Stimulated activated CD4-positive, alpha-beta T cell treated with anti-CD3 and anti-CD28 coated beads, Interleukin-12 subunit alpha, Interleukin-12 subunit beta, amount 100 ng/mL, for 4 hours (primary cell): ENCODE measurements around the gene TYK2.
A peak's percentile ranks its signal among the peaks of the same experiment; 100 is the strongest.
"Not testable (repeated sequence)": the region's sequence is repeated elsewhere in the genome, so short reads cannot be mapped to it uniquely, and the experiment has no call there.

ENCODE experiments used
- DNase-seq: peaks from one replicate; pipeline ENCODE4 v3.0.0-alpha.2; 2020

TYK2 gene

DNA sequence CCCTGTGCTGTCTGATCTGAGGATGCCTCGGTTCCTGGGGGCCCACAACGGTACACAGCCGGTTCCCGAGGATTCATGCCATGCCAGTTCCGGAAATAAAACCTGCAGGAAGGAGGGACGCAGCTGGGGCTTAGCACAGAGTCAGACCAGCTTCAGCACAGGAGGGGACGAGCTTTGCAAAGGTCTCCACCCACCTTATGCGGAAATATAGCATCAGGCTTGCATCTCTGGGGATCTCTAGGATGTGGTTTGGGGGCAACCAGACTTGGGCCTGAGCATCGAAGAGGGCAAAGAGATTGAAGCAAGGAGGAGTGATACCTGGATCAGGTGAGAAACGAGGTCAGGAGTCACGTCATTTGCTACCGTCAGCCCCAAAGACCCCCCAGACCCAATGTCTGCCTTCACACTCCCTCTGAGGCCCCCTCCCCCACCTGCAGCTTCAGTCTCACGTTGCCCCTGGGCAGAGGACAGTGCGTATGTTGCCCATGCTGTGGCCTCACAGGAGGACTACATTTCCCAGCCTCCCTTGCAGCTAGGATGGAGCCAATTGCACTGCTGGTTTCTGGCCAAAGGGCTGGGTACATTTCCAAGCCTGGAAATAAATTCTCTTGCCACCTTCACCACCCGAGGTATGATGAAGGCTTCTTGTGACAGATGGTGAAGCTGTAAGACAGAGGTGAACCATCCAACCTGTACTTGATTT is 12.1 kb downstream of the TYK2 start:
- no peak for DNase-seq

- DNase-seq: not testable (repeated sequence)
Measured at GRCh38 chr19:10366950-10367512, 13.3 kb downstream of the TYK2 start.

DNA sequence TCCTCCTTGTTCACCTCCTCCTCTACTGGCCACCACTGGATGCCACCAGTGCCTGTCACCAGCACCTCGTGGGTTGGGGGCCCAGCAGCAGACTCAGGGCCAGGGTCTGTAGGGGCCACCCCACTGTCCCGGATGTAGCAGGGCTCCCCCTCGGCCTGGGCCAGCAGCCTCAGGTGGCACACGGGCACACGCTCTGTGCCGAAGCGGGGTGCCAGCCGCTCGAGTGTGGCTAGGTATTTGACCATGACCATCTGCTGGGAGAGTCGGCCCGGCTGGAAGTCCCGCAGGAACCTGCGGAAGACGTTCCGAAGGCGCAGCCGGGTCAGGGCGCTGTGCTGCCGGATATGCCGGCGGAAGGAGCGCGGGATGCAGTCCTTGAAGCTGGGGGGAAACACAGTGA is 14.9 kb downstream of the TYK2 start:
- no peak for DNase-seq

- DNase-seq: no peak
Measured at GRCh38 chr19:10364644-10365043, 15.7 kb downstream of the TYK2 start.

GRCh38 chr19:10363789-10364281 is 16.5 kb downstream of the TYK2 start:
- DNase-seq: no peak

GRCh38 chr19:10362259-10362658 is 18.1 kb downstream of the TYK2 start:
- no peak for DNase-seq

GRCh38 chr19:10361569-10362011 is 18.8 kb downstream of the TYK2 start:
- no peak for DNase-seq

GRCh38 chr19:10356431-10356830 is 23.9 kb downstream of the TYK2 start:
- no peak for DNase-seq

DNA sequence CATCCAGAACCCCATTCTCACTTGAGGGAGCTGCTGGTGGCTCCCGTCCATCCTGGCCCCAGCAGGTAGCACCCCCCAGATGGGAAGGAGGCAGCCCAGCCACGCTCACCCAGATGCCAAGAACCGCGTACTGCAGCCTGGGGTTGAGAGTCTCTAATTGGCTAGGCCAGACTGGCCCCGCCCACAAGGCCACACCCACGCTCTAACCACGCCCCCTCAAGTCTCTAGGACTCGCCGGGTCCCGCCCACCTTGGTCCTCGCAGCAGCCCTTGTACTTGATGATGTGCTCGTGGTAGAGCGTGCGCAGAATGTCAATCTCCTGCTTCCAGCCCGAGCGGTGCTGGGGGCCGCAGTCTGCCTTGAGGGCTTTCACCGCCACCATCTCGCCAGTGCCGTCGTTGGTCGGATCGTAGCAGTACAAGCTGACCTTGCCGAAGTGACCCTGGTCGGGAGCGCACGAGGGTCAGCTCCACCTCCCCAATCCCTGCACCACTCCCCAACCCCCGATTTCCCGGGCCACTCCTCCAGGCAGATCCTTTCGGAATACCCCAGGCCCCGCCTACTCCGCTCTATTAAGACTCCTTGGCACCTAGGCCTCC is 26.5 kb downstream of the TYK2 start:
- peak; percentile 35 for DNase-seq

DNA sequence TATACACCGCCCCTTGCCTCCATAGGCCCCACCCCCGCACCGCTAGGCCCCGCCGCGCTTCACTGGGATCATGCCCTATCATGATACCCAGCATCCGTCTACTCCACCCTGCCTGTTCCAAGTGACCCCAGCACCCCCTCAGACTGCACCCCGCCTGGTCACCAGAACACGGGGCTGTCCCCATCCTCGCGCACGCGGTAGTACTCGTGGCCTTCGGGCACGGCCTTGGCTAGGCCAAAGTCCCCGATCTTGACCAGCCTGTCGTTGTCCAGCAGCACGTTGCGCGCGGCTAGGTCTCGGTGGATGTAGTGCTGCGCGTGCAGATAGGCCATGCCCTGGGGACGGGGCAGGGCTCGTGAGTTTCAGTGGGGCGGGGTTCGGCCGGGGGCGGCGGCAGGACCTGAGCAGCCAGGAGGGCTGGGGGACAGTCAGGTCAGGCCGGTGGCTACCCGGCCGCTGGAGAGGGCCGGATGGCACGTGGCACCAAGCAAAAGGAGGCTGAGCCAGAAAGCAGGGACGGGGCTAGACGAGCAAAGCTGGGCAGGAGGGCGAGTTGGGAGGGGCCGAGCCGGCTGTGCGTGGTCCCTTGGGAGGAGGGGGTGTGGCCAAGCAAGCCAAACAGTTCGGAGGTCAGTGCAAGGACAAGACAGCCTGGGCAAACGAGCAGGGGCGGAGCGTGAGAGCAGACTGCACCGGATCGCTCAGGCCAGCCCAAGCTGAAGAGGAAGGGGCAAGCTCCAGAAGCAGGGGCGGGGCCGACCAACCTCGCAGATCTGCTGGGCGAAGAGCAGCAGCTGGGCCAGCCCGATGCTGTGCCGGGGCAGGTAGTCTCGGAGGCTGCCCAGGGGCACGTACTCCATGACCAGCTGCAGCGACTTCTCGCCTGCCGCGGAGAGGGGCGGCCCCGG is 27.4 kb downstream of the TYK2 start:
- no peak for DNase-seq

GRCh38 chr19:10346509-10346908 is 33.9 kb downstream of the TYK2 start:
- no peak for DNase-seq

- DNase-seq: no peak
Measured at GRCh38 chr19:10344780-10345179, 35.6 kb downstream of the TYK2 start.

DNA sequence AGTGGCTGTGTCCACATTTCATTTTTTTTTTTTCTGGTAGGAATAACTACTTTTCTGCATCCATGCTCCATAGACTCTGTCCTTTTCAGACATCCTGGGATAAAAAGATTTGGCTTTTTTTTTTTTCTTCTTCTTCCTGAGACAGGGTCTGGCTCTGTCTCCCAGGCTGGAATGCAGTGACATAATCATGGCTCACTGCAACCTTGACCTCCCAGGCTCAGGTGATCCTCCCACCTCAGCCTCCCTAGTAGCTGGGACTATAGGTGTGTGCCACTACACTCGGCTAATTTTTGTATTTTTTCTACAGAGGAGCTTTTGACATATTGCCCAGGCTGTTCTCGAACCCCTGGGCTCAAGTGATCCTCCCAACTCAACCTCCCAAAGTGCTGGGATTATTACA is 36.9 kb downstream of the TYK2 start:
- DNase-seq: no peak

- no peak for DNase-seq
Measured at GRCh38 chr19:10339977-10340376, 40.4 kb downstream of the TYK2 start.

DNA sequence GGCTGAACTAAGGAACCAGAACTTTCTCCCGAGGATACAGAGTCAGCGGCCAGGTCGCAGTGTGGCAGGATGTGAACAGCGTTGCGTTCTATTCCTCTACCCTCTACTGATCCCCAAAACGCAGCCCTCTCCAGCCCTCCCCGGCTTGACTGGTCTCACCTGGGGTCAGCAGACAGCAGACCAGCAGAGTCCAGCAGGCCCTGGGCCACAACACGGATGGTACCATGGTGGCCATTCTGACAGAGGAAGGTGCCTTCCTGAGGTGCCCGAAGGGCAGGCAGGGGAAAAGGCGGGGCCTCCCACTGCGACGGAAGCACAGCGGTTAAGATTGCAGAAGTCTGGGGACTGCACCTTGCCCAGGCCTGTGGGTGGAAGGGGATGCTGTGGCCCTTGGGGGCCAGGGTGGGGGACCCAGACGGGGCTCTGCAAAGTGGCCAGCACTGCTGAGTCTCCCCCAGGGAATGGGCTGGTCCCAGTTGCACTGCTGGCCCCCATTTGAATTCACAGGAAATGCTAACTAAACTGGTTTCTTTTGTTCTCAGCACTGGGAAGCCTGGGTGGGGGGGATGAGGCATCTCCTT is 40.9 kb downstream of the TYK2 start, which contains the start of gene ICAM3:
TSS of gene ICAM3 (minus strand) at position 245 of the 581 bp plus-strand sequence. CDS start at position 235, 10 bp downstream.
- DNase-seq: peak; percentile 63

DNA sequence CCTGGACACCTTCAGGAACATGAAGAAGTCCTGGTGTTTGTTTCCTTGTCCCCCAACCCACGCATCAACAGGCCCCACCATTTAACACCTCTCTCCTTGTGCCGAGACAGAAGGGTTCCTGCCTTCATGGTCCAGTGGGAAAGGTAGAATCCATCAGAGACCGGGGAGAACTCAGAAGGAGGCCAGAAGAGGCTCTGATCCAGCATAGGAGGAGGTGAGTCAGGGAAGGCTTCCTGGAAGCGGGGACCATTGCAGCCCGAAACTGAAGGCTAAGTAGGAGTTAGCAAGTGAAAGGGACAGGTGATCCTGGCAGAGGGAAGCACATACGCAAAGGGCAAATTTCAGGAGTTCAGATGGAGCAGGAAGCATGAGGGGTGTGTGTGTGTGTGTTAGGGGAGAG is 41.4 kb downstream of the TYK2 start:
- no peak for DNase-seq

- not testable (repeated sequence) for DNase-seq
Measured at GRCh38 chr19:10336725-10337124, 43.6 kb downstream of the TYK2 start.

DNA sequence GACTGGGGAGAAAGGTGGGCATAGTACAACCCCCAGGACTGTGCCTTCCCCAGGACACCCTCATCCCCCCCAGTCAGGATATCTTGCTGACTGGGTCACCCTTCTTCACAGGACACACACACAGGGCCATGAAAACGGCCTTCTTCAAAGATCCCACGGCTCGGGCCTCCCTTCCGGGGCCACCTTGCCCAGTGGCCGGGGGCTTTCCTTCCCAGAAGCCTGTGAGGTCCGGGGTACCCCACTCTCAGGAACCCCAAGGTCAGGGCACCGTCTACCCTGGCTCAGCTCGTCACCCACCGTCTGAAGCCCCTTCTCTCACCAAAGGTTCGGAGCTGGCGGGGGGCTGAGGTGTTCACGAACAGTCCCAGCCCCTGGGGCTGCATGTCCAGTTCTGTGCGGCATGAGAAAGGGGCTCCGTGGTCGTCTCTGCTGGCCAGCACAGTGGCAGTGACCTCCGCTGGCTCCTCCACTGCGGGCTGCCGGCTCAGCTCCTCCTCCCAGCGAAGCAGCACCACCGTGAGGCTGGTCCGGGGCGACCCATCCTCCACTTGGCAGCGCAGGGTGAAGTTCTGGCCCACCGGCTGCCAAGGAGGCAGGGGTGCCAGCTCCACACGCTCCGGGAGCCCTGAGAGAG is 44.9 kb downstream of the TYK2 start:
- no peak for DNase-seq

GRCh38 chr19:10334588-10335351 is 45.6 kb downstream of the TYK2 start:
- DNase-seq: peak; percentile 41

DNA sequence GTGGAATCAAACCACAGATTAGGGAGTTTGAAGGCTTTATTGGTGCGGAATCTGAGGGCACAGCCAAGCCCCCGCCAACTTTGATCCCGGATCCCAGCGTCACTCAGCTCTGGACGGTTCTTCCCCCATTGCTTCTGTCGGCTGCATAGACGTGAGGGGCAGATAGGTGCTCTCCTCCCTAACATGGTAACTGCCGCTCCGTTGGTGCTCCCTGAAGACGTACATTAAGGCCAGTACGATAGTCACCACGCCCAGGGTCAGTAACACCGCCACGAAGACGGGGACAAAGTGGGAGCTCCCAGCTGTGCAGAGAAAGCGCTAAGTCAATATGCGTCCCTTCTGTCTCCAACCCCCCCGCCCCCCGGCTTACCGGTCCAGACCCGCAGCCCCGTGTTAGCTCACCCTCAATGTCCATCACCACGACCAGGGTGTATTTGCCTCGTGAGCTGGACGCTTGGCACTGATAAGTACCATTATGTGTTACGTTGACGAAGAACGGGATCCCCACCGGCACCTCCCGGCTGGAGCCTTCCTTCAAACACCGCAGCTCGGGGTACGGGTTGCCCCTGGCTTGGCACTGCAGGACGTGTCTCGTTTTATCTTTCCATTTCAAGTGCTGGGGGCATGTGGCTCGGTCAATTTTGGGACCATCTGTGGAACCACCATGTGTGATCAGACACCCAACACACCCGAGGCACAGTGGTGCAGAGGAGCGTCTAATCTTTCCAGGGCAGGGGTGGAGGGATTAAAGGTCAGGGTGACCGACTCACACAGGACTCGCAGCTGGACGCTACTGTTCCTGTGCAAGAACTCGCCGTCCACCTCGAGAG is 46.4 kb downstream of the TYK2 start:
- DNase-seq: no peak
